Trophoblast cell (in vitro differentiated cells and primary cell): Measurements from ENCODE around the gene SPAST. TPM values are rescaled to one million over a fixed set of nuclear protein-coding genes. Genes with fewer than 3 reads are reported as not detected.
A peak's percentile ranks its signal among the peaks of the same experiment; 100 is the strongest.
"Not testable (repeated sequence)": the region's sequence is repeated elsewhere in the genome, so short reads cannot be mapped to it uniquely, and the experiment has no call there.

Experiments used
- DNase-seq, 2 donors: peaks; one replicate each; pipeline ENCODE4 v3.0.0-alpha.2; 2016
- H2AFZ ChIP-seq: 2 replicates; pipeline ENCODE4 v1.6.1; 2013; ENCODE audit warnings: low read length, moderate library complexity, mild to moderate bottlenecking; ENCODE audit not compliant: insufficient read depth, poor library complexity
- H2AK5ac ChIP-seq: 2 replicates; pipeline ENCODE4 v1.6.1; 2013; ENCODE audit warnings: mild to moderate bottlenecking, low read length
- H2BK120ac ChIP-seq: 2 replicates; pipeline ENCODE4 v1.6.1; 2013; ENCODE audit warnings: low read length, mild to moderate bottlenecking, moderate library complexity; ENCODE audit not compliant: insufficient read depth, poor library complexity
- H2BK12ac ChIP-seq: 2 replicates; pipeline ENCODE4 v1.6.1; 2013; ENCODE audit warnings: mild to moderate bottlenecking, low read length, moderate library complexity
- H2BK5ac ChIP-seq: 2 replicates; pipeline ENCODE4 v1.6.1; 2013; ENCODE audit warnings: low read length, low read depth, moderate library complexity, mild to moderate bottlenecking; ENCODE audit not compliant: poor library complexity
- H3K14ac ChIP-seq: 2 replicates; pipeline ENCODE4 v1.6.1; 2013; ENCODE audit warnings: mild to moderate bottlenecking, low read length
- H3K18ac ChIP-seq: 2 replicates; pipeline ENCODE4 v1.6.1; 2013; ENCODE audit warnings: mild to moderate bottlenecking, low read length
- H3K23ac ChIP-seq: 2 replicates; pipeline ENCODE4 v1.6.1; 2013; ENCODE audit warnings: low read length
- H3K27ac ChIP-seq: 2 replicates; pipeline ENCODE4 v1.5.1; 2013; ENCODE audit warnings: low read depth, mild to moderate bottlenecking, inconsistent platforms, low read length, moderate library complexity
- H3K27me3 ChIP-seq: 2 replicates; pipeline ENCODE4 v1.6.1; 2013; ENCODE audit warnings: inconsistent platforms, mild to moderate bottlenecking, low read length, moderate library complexity; ENCODE audit not compliant: insufficient read depth
- H3K36me3 ChIP-seq, 2 experiments: 1 replicate in 1 of 2; 2 replicates in 1 of 2; pipeline ENCODE4 v1.6.1; 2013; ENCODE audit warnings: low read length in 2 of 2, mild to moderate bottlenecking in 2 of 2, moderate library complexity in 1 of 2; ENCODE audit not compliant: insufficient read depth in 2 of 2, control insufficient read depth in 1 of 2
- H3K4ac ChIP-seq: 2 replicates; pipeline ENCODE4 v1.6.1; 2013; ENCODE audit warnings: low read depth, mild to moderate bottlenecking, low read length, moderate library complexity
- H3K4me1 ChIP-seq, 2 experiments: 1 replicate in 1 of 2; 2 replicates in 1 of 2; pipeline ENCODE4 v1.6.1; 2013; ENCODE audit warnings: low read length in 2 of 2, mild to moderate bottlenecking in 2 of 2, moderate library complexity in 1 of 2; ENCODE audit not compliant: insufficient read depth in 2 of 2, control insufficient read depth in 1 of 2
- H3K4me2 ChIP-seq: 2 replicates; pipeline ENCODE4 v1.6.1; 2013; ENCODE audit warnings: inconsistent platforms, mild to moderate bottlenecking, low read length, moderate library complexity
- H3K4me3 ChIP-seq: 2 replicates; pipeline ENCODE4 v1.5.1; 2013; ENCODE audit warnings: mild to moderate bottlenecking, low read depth, low read length, inconsistent platforms
- H3K79me1 ChIP-seq: one replicate; pipeline ENCODE4 v1.6.1; 2013; ENCODE audit warnings: low read length
- H3K79me2 ChIP-seq: 2 replicates; pipeline ENCODE4 v1.6.1; 2013; ENCODE audit warnings: low read length, mild to moderate bottlenecking; ENCODE audit not compliant: control insufficient read depth, insufficient read depth, poor library complexity
- H3K9ac ChIP-seq: 2 replicates; pipeline ENCODE4 v1.6.1; 2013; ENCODE audit warnings: mild to moderate bottlenecking, low read length
- H3K9me3 ChIP-seq: 2 replicates; pipeline ENCODE4 v1.6.1; 2013; ENCODE audit warnings: low read depth, mild to moderate bottlenecking, control low read depth, inconsistent platforms, low read length; ENCODE audit not compliant: insufficient read depth
- H4K12ac ChIP-seq: 2 replicates; pipeline ENCODE4 v1.6.1; 2013; ENCODE audit warnings: low read depth, mild to moderate bottlenecking, low read length, moderate library complexity
- H4K8ac ChIP-seq: 2 replicates; pipeline ENCODE4 v1.6.1; 2013; ENCODE audit warnings: low read depth, mild to moderate bottlenecking, low read length, moderate library complexity
- H4K91ac ChIP-seq: one replicate; pipeline ENCODE4 v1.6.1; 2013; ENCODE audit warnings: low read depth, mild to moderate bottlenecking, low read length, moderate library complexity
- WGBS: extraction: QIAGEN DNeasy Blood & Tissue Kit; methylation state at CpG from one replicate; pipeline ENCODE4 v1.1.7; 2013; ENCODE audit warnings: missing lambda C conversion rate; ENCODE audit not compliant: insufficient read length, insufficient coverage; ENCODE audit errors: extremely low coverage; 5-methylcytosine and 5-hydroxymethylcytosine counted together
- polyA plus RNA-seq: library from polyadenylated mRNA; stranded (reverse); fragments of 200-250 nt; gene quantifications from 2 replicates; pipeline ENCODE4 v1.2.3, GENCODE V29; 2013

The SPAST gene, protein sequence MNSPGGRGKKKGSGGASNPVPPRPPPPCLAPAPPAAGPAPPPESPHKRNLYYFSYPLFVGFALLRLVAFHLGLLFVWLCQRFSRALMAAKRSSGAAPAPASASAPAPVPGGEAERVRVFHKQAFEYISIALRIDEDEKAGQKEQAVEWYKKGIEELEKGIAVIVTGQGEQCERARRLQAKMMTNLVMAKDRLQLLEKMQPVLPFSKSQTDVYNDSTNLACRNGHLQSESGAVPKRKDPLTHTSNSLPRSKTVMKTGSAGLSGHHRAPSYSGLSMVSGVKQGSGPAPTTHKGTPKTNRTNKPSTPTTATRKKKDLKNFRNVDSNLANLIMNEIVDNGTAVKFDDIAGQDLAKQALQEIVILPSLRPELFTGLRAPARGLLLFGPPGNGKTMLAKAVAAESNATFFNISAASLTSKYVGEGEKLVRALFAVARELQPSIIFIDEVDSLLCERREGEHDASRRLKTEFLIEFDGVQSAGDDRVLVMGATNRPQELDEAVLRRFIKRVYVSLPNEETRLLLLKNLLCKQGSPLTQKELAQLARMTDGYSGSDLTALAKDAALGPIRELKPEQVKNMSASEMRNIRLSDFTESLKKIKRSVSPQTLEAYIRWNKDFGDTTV
- polyA plus RNA-seq: 26.0 and 26.6 TPM in 2 replicates

- peak within 1 kb of the TSS; percentile 72 for H3K4ac ChIP-seq
- H3K79me2 ChIP-seq: peaks cover 3% of the 10 kb centered on the region
- H3K4me3 ChIP-seq: peak within 1 kb of the TSS; percentile 92
- H3K9me3 ChIP-seq: no peaks in the 10 kb centered on the region
- no peaks in the 10 kb centered on the region for H3K27me3 ChIP-seq
- H3K36me3 ChIP-seq: peaks cover 0 to 3% of the 10 kb centered on the region in 2 experiments
- peak within 1 kb of the TSS; percentile 94 for H3K9ac ChIP-seq
- peak within 1 kb of the TSS; percentile 82 for H3K14ac ChIP-seq
- H3K18ac ChIP-seq: peak within 1 kb of the TSS; percentile 74
- peak within 1 kb of the TSS; percentile 89 for H4K8ac ChIP-seq
- no peak within 1 kb of the TSS for H3K23ac ChIP-seq
- peak within 1 kb of the TSS; percentile 88 for H4K91ac ChIP-seq
- no CpG with 5 or more reads among the region's 79 CpGs for WGBS
- H2AK5ac ChIP-seq: no peak within 1 kb of the TSS
- peak within 1 kb of the TSS; percentile 83 for H4K12ac ChIP-seq
- H3K4me1 ChIP-seq: no peaks in the 10 kb centered on the region
- H2BK120ac ChIP-seq: peak within 1 kb of the TSS; percentile 94
- H2AFZ ChIP-seq: peak within 1 kb of the TSS; percentile 91
- peak within 1 kb of the TSS; percentile 95 for H2BK5ac ChIP-seq
- H3K4me2 ChIP-seq: peak within 1 kb of the TSS; percentile 62
- H3K79me1 ChIP-seq: peaks cover 8% of the 10 kb centered on the region
- peak within 1 kb of the TSS; percentile 88 for H3K27ac ChIP-seq
- DNase-seq: peak; percentile 98 to 99
- no peak within 1 kb of the TSS for H2BK12ac ChIP-seq
These were observed at the start of gene SPAST for GRCh38 chr2:32063310-32064020. TSS of gene SPAST (plus strand) at chr2:32063556. CDS start at chr2:32063832, 276 bp downstream.

GRCh38 chr2:32018789-32019482 is 44.4 kb upstream of the SPAST start:
- H3K18ac ChIP-seq, H2BK5ac ChIP-seq, H4K91ac ChIP-seq, H3K79me1 ChIP-seq, H3K27ac ChIP-seq, H2AFZ ChIP-seq, H3K79me2 ChIP-seq, H3K27me3 ChIP-seq, H4K8ac ChIP-seq, H3K4me1 ChIP-seq, H3K4ac ChIP-seq, H3K9ac ChIP-seq, H3K4me2 ChIP-seq, H2BK120ac ChIP-seq, H3K9me3 ChIP-seq, H4K12ac ChIP-seq, H3K4me3 ChIP-seq, H2AK5ac ChIP-seq, H2BK12ac ChIP-seq, H3K23ac ChIP-seq, H3K14ac ChIP-seq, DNase-seq: not testable (repeated sequence)
- peaks cover 16 to 22% of the 10 kb centered on the region in 2 experiments for H3K36me3 ChIP-seq
- no CpG with 5 or more reads among the region's 9 CpGs for whole genome bisulfite sequencing

DNA sequence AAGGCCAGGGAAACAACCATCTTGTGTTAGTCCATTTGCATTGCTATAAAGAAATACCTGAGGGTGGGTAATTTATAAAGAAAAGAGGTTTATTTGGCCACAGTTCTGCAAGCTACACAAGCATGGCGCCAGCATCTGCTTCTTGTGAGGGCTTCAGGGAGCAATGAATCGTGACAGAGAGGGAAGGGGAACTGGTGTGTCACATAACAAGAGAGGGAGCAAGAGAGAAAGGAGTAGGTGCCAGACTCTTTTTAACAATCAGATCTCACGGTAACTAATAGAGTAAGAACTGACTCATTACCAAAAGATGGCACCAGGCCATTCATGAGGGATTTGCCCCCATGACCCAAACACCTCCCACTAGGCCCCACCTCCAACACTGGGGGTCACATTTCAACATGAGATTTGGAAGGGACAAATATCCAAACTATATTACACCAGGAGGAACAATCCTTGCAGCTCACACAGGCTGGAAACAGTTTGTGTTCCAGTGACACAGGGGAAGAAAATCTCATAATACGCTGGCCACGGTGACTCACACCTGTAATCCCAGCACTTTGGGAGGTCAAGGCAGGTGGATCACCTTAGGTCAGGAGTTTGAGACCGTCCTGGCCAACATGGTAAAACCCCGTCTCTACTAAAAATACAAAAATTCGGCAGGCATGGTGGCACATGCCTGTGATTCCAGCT is 29.0 kb upstream of the SPAST start:
- not testable (repeated sequence) for H3K27ac ChIP-seq, H3K79me1 ChIP-seq, H3K9me3 ChIP-seq, H2BK120ac ChIP-seq, H4K12ac ChIP-seq, H2BK12ac ChIP-seq, H3K79me2 ChIP-seq, H2AK5ac ChIP-seq, H3K4me2 ChIP-seq, H3K4me1 ChIP-seq, H3K4me3 ChIP-seq, H3K14ac ChIP-seq, H3K27me3 ChIP-seq, H4K91ac ChIP-seq, H3K23ac ChIP-seq, H3K9ac ChIP-seq, H2BK5ac ChIP-seq, H3K18ac ChIP-seq, H2AFZ ChIP-seq, H3K4ac ChIP-seq, H4K8ac ChIP-seq
- H3K36me3 ChIP-seq: peaks cover 12 to 21% of the 10 kb centered on the region in 2 experiments
- WGBS: no CpG with 5 or more reads among the region's 8 CpGs
- peak; percentile 18 to 29 for DNase-seq
